Liver (tissue), 9 donors: ENCODE data around the gene EYA3. TPM values are rescaled to one million over a fixed set of nuclear protein-coding genes. Genes with fewer than 3 reads are reported as not detected.

Source experiments
- DNase-seq: peaks from one replicate; pipeline ENCODE4 v3.0.0-alpha.2; 2017; ENCODE audit warnings: low spot score
- H3K27ac ChIP-seq, 2 donors: one replicate each; pipeline ENCODE4 v1.7.0; 2013; ENCODE audit warnings: inconsistent platforms in 2 of 2, low read length in 2 of 2, control low read depth in 1 of 2, low read depth in 1 of 2, mild to moderate bottlenecking in 1 of 2
- H3K27me3 ChIP-seq, 4 donors: one replicate each; pipeline versions ENCODE4 v1.6.1 to v1.7.0; 2013; ENCODE audit warnings: low read length in 3 of 4, inconsistent platforms in 1 of 4, mild to moderate bottlenecking in 1 of 4, moderate library complexity in 1 of 4; ENCODE audit not compliant: control insufficient read depth in 4 of 4, insufficient read depth in 4 of 4
- H3K36me3 ChIP-seq, 4 donors: one replicate each; pipeline versions ENCODE4 v1.6.1 to v1.7.0; 2013; ENCODE audit warnings: low read length in 3 of 4, mild to moderate bottlenecking in 3 of 4, low read depth in 1 of 4, moderate library complexity in 1 of 4; ENCODE audit not compliant: control insufficient read depth in 4 of 4, insufficient read depth in 3 of 4
- H3K4me1 ChIP-seq, 4 donors: one replicate each; pipeline versions ENCODE4 v1.6.1 to v1.7.0; 2013; ENCODE audit warnings: low read length in 3 of 4, mild to moderate bottlenecking in 3 of 4, moderate library complexity in 1 of 4; ENCODE audit not compliant: control insufficient read depth in 4 of 4, insufficient read depth in 4 of 4
- H3K4me3 ChIP-seq, 3 donors: one replicate each; pipeline versions ENCODE4 v1.6.1 to v1.7.0; 2013; ENCODE audit warnings: low read length in 3 of 3, control low read depth in 1 of 3, low read depth in 1 of 3, mild to moderate bottlenecking in 1 of 3
- H3K9ac ChIP-seq, 2 donors: one replicate each; pipeline ENCODE4 v1.7.0; 2013; ENCODE audit warnings: low read length in 2 of 2, mild to moderate bottlenecking in 2 of 2, moderate library complexity in 2 of 2, control low read depth in 1 of 2, low read depth in 1 of 2
- H3K9me3 ChIP-seq, 4 donors: one replicate each; pipeline versions ENCODE4 v1.6.1 to v1.7.0; 2013; ENCODE audit warnings: low read length in 3 of 4; ENCODE audit not compliant: control insufficient read depth in 4 of 4
- ATF3 ChIP-seq: IDR thresholded peaks from 2 replicates; pipeline ENCODE4 v1.6.1; 2016; ENCODE audit warnings: antibody characterized with exemption
- CTCF ChIP-seq: fragments of 150-350 bp; IDR thresholded peaks from 2 replicates; pipeline ENCODE4 v1.5.1; 2017; ENCODE audit warnings: improper control_type of control experiment, low read depth, low read length; ENCODE audit not compliant: missing input control
- GABPA ChIP-seq, 2 donors: IDR thresholded peaks in 1 of 2; conservative IDR thresholded peaks in 1 of 2; 2 replicates each; pipeline ENCODE4 v1.6.1; 2016; ENCODE audit warnings: antibody characterized with exemption in 2 of 2, mild to moderate bottlenecking in 1 of 2, moderate library complexity in 1 of 2
- HNF4A ChIP-seq, 2 donors: conservative IDR thresholded peaks; 2 replicates each; pipeline ENCODE4 v1.6.1; 2016; ENCODE audit warnings: antibody characterized with exemption in 2 of 2, mild to moderate bottlenecking in 2 of 2
- HNF4G ChIP-seq: IDR thresholded peaks from 2 replicates; pipeline ENCODE4 v1.6.1; 2016; ENCODE audit warnings: antibody characterized with exemption
- JUND ChIP-seq, 2 donors: IDR thresholded peaks; 2 replicates each; pipeline ENCODE4 v1.6.1; 2016; ENCODE audit warnings: antibody characterized with exemption in 2 of 2
- REST ChIP-seq: IDR thresholded peaks from 2 replicates; pipeline ENCODE4 v1.6.1; 2016; ENCODE audit warnings: antibody characterized with exemption, mild to moderate bottlenecking
- RXRA ChIP-seq, 2 donors: IDR thresholded peaks; 2 replicates each; pipeline ENCODE4 v1.6.1; 2017 to 2018; ENCODE audit warnings: antibody characterized with exemption in 2 of 2, mild to moderate bottlenecking in 1 of 2
- SP1 ChIP-seq: IDR thresholded peaks from 2 replicates; pipeline ENCODE4 v1.6.1; 2018; ENCODE audit warnings: antibody characterized with exemption, mild to moderate bottlenecking
- WGBS: extraction: QIAGEN DNeasy Blood & Tissue Kit; methylation state at CpG from one replicate; pipeline ENCODE4 v1.1.7; 2013; 5-methylcytosine and 5-hydroxymethylcytosine counted together
- polyA plus RNA-seq, 2 donors: library from polyadenylated mRNA; stranded (reverse) in 1 of 2; unstranded in 1 of 2; fragments of 200-250 nt in 1 of 2; fragments of >200 nt in 1 of 2; fragmentation: Nextera tagmentation in 1 of 2; extraction: Ambion mirVana in 1 of 2; gene quantifications; one replicate each; pipeline versions ENCODE4 v1.2.1 to v1.2.3, GENCODE V29; 2013 to 2015
- total RNA-seq, 2 donors: library from RNA; depleted of rRNA; stranded (reverse); fragments of >200 nt; gene quantifications; one replicate each; pipeline ENCODE4 v1.2.3, GENCODE V29; 2014
- donor health status: healthy.
- donor health status: healthy.
- donor health status: healthy.
- donor health status: healthy.
- donor health status: healthy.

Gene EYA3
- total and polyA plus RNA-seq, 4 donors: 3.6 to 12.6 (median 6.0) TPM

GRCh38 chr1:27970401-27970800 lies 118.0 kb downstream of the EYA3 start (continued):
- TF ChIP-seq CTCF (no peak), JUND (IDR thresholded peaks at IDR 0.05) (no peak), GABPA (IDR thresholded peaks at IDR 0.05 in 1 of 2, conservative IDR thresholded peaks at IDR 0.05 in 1 of 2) (no peak), RXRA (IDR thresholded peaks at IDR 0.05) (no peak), ATF3 (no peak), HNF4A (conservative IDR thresholded peaks at IDR 0.05) (no peak)

GRCh38 chr1:27968692-27969091 lies 119.7 kb downstream of the EYA3 start:
- Histone ChIP-seq H3K27me3 (no peaks in the 10 kb centered on the region), H3K27ac (no peak overlapping the region), H3K36me3 (peaks cover 1 to 49% (median 13%) of the 10 kb centered on the region in 4 donors), H3K9me3 (no peaks in the 10 kb centered on the region), H3K4me1 (no peaks in the 10 kb centered on the region), H3K9ac (no peak overlapping the region), H3K4me3 (no peak overlapping the region)
- DNase-seq: no peak
- 84% methylated on average over 3 of the region's 3 CpGs for WGBS
- TF ChIP-seq REST: no peak
- no peak for TF ChIP-seq SP1
- TF ChIP-seq HNF4G: no peak
- TF ChIP-seq GABPA (IDR thresholded peaks at IDR 0.05 in 1 of 2, conservative IDR thresholded peaks at IDR 0.05 in 1 of 2): no peak

- Histone ChIP-seq H3K27me3 (no peaks in the 10 kb centered on the region), H3K36me3 (peaks cover 0 to 48% (median 12%) of the 10 kb centered on the region in 4 donors), H3K4me3 (no peak overlapping the region), H3K9me3 (no peaks in the 10 kb centered on the region), H3K4me1 (no peaks in the 10 kb centered on the region), H3K9ac (no peak overlapping the region), H3K27ac (no peak overlapping the region)
- DNase-seq: no peak
- 90% methylated on average over 4 of the region's 4 CpGs for WGBS
- TF ChIP-seq CTCF (no peak), JUND (IDR thresholded peaks at IDR 0.05) (no peak)
Measured at GRCh38 chr1:27967884-27968466, 120.4 kb downstream of the EYA3 start.
